DMS79 treated with DMSO at 0.1 percent for 48 hours (cell line): ENCODE measurements around the gene GNAO1.

Experiments used
- DNase-seq: peaks from one replicate; lab custom pipeline; 2025; lab: John Stamatoyannopoulos, UW

GNAO1 gene

DNA sequence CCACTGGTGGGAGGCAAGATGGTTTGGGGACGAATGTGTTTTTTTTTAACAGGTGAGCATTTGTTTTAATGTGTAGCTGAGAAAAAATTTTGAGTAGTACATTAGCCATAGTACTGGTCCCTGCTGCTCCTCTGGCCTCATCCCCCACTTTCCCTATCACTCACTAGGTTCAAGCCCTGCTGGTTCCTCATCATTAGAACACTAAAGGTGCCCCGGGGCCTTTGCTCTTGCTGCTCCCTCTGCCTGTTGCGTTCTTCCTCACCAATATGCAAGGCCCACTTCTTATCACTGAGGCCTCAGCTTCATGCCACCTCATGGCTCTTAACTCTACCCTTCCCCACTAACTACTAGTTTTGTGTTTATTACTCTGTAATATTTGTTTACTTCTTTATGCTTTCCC lies 74.5 kb downstream of the GNAO1 start:
- no peak for DNase-seq

DNA sequence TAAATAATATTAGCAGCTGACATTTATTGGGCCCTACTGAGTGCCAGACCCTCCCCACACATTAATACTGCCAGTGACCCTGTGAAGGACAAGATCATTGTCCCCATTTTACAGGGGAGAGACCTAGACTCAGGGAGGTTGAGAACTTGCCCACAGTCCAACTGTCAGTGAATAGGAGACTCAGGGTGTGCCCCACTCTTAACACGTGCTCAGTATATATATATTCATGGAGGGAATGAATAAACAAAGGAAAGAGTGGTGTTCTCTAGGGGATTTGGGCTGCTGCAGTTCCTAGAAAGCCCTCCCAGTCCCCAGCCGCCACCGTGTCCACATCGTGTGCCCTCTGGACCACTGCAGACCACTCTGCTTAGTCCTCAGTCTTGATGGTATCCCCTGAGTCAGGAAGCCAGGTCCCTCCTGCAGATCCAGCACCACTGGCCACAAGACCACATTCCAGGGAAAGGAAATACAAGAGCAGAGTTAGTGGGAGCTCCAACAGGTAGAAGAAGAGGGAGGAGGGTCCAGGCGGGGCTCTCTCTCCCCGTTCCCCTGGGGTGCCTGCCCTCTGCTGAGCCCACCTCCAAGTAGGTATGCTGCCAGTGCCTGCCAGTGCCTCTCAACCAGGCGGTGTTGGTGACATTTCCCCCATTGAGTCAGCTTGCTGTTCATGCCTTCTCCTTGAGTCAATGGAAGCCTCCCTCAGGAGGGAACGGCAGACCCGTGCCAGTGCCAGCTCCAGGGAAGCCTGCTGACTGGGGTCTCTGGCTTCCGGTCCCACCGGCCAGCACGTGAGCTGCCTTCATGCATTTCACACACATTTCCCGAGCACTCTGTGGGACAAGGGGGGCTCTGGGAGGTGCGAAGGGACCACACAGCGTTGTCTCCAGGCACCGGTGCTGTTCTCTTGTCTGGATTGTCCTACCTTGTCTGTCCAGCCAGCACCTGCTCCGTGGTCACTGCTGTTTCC lies 75.6 kb downstream of the GNAO1 start:
- DNase-seq, result no peak

DNA sequence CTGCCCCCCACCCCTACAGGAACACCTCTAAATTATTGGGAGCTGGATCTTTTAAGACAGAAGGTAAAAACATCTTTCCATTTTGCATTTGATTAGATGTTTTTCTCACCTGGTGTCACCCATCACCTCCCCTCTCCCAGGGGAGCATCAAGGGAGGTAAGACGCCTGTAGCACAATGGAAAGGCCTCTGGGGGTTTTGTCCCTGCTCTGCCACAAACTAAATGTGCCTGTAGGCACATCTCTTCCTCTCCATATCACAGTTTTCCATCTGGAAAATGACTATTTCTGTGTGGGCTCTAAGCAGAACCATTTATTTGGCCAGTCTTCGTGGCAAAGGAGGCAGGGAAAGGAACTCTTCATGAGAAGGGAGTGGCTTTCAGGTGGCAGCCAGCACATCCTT lies 76.6 kb downstream of the GNAO1 start:
- no peak for DNase-seq

DNA sequence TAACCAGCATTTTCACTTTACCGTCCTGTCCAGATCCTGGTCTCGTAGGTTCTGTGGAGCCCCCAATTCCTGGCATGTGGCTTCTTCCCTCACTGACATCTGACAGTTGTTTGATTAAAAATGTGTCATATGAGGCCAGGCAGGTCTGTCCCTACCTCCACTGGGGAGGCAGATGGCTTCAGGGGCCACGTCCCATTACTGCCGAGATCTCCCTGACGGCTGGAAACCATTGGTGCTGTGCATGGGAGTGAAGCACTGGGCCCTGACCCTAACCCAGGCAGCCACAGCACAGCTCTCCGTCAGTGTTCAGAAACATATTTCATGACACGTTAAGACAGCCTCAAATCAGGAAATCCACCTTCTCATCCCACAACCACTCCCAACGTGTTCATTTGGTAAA lies 77.5 kb downstream of the GNAO1 start:
- no peak for DNase-seq

DNA sequence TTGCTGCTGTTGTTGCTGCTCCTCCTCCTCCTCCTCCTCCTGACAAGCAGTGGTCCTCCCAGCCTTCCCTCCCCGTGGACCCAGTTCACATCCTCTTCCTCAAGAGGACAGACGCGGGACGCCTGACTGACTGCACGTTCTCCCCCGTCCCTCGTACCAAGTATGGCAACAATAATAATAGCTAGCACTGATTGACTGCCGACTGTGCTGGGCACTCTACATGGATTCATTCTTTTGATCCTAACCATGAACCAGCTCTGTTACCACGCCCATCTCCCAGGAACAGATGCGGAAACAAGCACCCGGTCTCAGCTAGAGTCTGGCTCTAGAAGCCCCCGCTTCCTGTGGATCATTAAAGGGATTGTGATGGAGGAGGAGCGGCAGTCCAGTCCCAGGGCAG lies 78.0 kb downstream of the GNAO1 start:
- no peak for DNase-seq

DNA sequence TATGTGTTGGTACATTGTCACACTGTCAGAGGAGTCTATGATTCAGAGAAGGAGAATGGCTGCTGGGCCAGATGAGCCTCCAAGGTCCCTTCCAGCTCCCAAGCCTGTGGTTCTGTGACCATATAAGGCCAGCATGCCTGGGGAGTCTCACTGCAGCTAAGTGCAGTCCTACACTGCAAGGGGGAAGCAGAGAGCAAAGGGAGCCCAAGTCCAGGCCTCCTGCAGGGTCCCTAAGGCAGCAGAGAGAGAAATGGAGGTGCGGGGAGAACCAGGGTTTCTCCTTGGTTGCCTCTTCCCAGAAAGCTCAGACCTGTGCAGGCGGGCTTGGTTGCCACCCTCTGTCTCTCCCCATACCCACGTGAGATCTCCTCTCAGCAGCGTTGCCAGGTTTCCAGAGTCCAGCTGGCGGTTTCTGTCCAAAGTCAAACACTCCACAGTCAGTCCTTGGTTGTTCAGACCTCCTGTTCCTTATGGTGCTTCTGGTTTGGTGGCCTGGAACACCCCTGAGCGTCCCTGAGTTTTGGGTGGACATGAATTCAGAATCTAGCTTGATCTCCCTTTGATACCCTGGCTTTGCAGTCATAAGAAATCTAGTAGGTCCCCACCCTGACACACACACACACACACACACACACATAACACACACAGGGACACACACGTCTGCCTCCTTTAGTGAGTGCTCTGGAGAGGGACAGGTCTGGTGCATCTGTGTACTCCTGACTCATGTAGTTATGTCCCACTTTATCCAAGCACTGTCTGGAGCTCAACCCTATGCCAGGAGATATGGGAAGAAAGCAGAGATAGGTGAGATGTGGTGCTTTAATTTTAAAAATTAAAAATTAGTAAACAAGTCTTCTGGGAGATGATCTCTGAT lies 78.8 kb downstream of the GNAO1 start:
- DNase-seq, result no peak

DNA sequence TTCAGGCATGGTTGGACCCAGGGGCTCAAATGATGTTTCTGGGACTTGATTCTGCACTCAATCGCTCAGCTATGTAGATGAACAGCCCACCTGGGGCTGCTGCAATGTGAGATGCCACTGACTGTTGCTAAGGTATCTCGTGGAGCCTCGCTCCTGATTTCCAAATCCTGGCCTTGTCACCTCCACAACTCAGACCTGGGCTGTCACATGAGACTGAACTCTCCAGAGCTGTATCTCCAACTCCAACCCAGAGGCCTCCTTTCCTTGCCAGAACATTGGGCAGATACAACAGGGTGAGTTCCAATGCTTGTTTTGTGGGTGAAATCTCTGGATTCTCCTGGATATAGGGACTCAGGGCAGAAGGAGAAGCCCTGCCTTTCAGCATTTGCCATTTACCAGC lies 79.5 kb downstream of the GNAO1 start:
- no peak for DNase-seq

DNA sequence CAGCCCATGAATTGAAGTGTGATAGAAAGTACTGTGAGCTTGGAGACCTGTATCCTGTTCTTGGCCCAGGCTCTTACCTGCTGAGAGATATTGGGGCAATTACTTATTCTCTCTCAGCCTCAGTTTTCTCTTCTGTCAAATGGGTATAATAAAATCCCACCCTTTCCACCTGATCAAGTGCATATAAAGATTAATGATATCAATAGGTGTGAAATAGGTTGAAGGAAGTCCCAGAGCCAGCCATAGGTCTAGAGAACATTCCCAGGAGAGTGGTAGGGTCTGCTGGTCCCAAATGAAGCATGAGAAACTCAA lies 81.2 kb downstream of the GNAO1 start:
- no peak for DNase-seq

DNA sequence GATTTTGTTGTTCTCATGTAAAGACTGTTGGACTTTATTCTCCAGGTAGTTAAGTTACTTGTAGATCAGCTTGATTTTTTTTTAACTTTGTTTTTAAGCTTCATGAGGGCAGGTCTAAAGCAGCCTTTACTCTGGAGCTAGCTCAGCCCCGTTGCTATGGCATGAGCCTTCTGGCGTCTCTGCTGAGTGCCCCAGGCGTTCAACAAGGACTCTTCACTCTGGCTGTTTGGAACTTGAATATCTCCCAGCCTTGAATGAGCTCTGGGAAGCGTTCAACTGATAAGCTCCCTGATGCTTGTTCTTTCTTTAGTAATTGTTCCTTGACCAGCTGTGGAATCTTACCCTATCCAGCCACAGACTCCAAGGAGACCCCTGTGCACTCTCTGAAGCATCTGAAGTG lies 82.3 kb downstream of the GNAO1 start:
- DNase-seq, result no peak

DNA sequence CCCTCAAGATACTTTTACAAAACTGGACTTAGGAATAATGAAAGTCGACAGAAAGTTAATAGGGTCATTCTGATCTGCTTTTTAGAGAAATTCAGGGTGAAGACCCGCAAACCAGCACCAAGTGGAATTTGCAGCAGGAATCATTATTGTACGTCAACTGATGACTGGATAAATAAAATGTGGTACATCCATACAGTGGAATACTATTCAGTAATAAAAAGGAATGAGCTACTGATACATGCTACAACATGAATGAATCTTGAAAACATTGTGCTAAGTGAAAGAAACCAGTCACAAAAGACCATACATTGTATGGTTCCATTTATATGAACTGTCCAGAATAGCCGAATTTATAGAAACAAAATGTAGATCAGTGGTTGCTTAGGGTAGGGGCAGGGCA lies 83.1 kb downstream of the GNAO1 start:
- no peak for DNase-seq

DNA sequence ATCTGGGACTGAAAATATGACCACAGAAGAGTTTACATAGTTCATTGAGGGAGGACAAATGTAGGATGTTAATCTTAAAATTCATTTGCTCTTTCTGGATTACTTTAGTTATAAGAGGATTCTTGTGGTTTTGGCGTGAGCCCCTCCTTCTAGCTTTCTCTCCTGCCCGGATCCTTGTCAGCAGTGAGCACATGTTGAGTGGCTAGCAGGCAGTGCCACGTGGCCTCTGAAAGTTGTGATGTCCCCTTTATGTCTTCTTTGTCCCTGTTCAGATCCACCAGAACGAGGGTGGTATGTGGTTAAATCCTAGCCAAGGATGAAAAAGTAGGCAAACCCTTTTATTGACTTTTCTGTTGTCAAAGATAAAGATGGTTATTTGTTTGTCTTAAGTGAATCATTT lies 83.8 kb downstream of the GNAO1 start:
- DNase-seq, result no peak

DNA sequence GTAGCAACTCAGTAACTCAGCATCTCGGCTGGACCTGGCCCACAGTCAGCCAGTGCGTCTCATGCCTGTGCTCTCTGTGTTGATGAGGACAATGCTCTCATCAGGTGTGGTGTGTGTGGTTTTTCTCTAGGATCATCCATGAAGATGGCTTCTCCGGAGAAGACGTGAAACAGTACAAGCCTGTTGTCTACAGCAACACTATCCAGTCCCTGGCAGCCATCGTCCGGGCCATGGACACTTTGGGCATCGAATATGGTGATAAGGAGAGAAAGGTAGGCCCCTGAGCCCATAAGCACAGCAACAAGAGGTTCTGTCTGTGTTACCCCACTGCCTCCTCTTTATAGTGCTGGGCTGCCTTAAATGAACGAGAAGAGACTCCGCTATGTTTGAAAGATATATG lies 84.5 kb downstream of the GNAO1 start:
- no peak for DNase-seq

DNA sequence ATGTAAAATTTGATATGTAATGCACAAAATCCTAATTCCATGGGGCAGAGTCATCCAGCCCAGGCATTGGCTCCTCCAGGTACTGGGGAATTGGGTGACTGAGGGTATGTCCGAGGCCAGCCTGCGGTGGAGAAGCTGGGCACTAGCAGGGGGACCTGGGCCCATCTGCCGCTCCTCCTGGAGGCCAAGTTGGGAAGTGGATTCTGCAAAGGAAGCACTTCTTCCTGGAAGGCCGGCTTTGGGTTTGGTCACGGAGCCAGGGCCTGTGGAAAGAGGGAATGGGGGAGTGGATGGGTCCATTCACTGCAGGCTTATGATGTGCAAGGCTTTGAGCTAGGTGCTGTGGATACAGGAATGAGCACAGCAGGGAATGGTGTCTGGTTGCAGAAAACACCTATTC lies 85.8 kb downstream of the GNAO1 start:
- no peak for DNase-seq

DNA sequence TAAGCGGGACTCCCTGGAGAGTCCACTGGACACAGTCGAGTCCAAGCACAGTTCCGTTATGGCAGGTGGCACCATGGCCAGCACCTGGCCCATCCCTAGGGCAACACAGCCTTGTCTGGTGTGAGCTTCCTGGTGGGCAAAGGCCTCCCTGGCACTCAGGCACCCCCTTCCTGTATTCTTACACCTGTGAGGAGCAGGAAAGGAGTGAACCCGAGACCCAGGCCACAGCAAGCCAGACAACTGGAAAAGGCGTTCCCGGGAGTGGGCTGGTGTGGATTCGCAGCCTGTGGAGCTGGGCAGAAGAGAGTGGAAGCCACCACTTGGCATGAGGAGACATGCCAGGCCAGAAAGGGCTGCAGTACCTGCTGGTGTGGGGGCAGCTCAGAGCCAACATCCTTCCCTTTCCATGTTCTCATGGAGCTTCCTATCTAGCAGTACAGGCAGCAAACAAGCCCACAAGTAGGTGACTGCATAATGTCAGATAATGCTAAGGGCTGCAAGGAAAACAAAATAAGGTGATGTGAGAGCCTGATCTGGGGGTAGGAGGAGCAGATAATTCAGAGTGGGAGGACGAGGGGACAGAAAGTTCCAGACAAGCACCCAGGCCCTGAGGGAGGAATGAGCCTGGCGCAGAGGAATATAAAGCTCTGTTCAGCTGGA lies 87.0 kb downstream of the GNAO1 start:
- DNase-seq, result no peak

DNA sequence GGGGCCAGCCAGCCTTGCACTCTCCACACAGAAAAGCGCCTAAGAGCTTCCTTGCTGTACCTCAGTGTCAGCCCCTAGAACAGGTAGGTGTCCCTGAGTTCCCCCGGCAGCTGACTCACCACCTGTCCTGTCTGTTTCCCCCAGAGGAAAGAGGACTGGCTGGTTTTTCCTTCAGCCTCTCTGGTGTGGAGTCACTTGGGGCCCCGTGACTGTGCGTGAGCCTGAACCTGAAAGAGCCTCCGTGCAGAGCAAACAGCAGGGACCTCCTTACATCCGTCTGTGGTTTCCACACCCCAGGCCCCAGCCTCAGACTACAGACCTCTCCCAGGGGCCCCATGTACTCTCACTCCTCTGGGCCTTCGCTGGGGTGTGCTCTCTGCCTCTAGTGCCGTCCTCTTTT lies 87.8 kb downstream of the GNAO1 start:
- DNase-seq, result no peak

DNA sequence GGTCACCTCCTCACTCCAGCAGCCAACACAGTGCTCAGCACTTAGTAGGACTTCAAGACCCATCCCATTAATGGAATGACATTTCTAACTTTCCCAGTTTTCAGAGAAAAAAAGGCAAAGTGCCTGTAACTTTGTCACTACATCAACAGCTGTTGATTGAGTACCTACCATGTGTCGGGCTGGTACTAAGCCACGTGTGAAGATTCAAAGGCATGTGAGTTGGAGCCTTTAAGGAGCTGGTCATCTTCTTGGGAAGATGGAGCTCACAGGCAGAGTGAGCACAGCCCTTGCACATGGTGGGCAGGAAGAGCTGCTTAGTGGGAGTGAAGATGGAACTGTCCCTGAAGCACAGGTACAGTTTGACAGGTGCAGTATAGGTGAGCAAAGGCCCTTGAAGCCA lies 88.6 kb downstream of the GNAO1 start:
- DNase-seq, result no peak

DNA sequence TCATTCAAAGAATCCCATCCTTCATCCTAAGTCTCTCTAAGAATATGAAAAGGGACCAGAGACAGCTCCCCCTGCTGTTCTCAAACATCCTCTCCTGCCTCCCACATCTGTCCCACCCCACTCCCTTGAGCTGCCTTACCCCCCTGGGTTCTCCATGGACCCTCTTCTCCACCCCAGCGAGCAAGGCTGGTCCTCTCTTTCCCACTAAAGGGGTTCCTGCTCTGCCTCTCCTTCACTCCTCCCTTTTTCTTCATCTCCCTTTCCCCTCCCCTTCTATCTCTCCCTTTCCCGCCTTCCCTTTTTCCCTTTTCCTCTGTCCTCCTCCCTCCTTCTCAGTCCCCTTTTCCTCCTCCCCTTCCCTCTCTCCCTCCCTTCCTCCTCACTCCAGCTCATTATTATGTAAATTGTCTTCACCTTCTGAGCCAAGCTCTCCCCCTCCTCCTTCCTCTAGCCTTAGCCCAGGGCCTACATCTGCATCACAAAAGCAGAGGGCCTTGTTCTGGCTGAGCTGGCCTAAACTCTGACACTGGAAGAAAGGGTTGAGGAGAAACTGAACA lies 90.0 kb downstream of the GNAO1 start:
- DNase-seq, result no peak

DNA sequence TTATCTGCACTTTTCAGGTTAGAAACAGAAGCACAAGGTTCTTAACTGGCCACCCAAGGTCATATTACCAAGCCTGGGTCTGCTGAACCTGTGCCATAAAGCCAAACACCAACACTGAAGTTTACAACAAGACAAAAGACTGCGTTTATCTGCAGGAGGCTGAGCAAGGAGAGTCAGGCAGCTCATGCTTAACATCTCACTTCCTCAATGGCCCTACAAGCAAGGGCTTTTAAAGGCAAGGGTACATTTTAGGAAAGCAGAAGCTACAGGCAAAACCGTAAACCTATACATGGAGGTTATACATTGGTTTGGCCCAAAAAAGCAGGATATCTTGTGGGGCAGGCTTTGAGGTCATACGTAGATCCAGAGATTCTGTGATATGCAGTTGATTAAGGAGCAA lies 91.2 kb downstream of the GNAO1 start:
- DNase-seq, result no peak

DNA sequence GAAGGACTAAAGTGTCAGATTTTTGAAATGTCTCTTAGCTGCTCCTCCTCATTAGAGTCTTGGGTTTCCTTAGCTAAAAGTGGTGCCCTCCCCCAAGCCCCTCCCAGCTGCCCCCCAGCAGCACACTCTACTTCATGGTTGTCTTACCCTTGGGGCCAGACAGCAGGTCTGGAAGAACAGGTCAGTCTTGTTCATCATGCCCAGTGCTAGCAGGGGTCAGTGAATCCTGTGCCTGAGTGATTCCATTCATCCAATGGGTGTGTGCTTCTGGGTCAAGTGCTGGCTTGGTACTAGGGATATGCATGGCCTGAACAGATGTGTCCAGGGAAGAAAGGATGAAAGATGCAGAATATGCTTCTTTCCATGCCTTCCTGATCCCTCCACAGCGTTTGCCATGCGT lies 93.2 kb downstream of the GNAO1 start:
- DNase-seq, result no peak

DNA sequence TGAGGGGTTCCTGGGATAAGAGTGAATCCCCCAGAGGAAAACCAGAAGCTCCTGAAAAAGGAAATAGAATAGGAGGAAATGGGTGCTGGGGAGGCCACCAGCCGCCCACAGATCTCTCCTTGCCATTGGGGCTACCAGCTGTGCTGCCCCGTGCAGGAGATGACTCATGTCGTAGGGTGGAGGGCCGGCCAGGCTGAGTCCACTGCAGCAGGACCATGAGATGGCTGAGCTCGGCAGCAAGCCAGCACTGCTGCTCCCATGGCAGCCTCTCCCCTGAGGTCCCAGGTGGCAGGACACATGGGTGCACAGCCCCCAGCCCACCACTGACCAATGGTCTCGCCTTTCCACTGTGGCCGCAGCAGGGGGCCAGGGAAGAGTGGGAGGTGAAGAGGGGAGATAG lies 95.5 kb downstream of the GNAO1 start:
- DNase-seq, result no peak

DNA sequence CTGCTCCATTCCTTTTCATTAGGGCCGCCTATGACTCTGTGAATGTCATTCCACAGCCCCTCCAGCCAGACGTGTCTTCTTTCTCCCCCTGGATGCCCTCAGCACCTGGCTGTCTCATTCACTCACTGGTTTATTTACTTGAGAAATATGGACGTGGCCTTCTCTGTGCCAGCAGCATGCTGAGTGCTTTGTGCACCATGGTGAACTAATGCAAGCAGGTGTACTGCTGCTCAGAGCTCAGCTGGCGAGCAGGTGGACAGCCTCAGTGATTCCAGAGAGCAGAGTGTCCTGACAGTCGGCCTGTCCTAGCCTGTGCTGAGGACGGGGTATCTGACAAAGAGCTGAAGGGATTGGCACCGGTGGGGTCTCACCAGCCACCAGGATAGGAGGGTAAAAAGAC lies 96.7 kb downstream of the GNAO1 start:
- no peak for DNase-seq

DNA sequence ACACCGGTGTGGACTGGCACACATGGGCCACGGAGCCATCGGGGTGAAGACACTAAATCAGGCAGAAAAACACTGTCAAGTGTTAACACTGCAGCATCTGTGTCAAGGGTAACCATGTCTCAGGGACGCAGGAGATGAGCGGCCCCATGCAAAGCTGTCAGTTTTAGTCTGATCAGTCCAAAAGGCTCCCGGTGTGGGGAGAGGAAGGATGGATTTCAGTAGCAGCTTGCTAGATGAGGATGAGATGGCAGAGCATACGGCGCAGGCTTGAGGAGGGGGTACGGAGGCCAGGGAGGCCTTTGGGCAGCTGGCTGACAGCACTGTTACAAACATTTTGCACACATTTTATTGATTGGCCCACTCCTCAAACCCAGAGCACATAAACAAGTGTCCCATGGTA lies 98.1 kb downstream of the GNAO1 start:
- no peak for DNase-seq

DNA sequence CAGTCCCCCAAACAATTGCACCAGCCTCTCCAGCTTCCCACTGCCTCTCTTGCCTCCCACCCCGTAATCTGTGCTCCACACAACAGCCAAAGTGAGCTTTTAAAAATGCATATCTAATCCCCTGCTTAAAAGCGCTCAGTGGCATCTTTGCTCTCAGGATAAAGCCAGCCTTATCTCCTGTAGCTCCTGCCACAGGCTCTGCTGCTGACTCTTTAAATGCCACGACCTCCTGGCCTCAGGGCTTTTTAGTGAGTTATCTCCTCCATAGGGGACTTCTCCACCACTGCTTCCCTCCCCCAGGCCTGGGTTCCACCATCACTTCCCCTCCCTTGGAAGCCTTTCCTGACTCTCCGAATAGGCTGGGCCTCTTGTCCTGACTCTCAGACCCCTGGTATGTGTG lies 98.6 kb downstream of the GNAO1 start:
- no peak for DNase-seq
